Breast epithelium (tissue), 4 donors: ENCODE results near the gene BRME1. TPM values are rescaled to one million over a fixed set of nuclear protein-coding genes. Genes with fewer than 3 reads are reported as not detected.

Source experiments
- DNase-seq, 2 donors: peaks; one replicate each; pipeline ENCODE4 v3.0.0-alpha.2; 2019; ENCODE audit warnings: low spot score in 2 of 2
- H3K27ac ChIP-seq, 2 donors: fragments of 200-600 bp; sonication (generic) in 1 of 2; one replicate each; pipeline ENCODE4 v1.5.1; 2016 to 2019; ENCODE audit warnings: mild to moderate bottlenecking in 1 of 2
- H3K27me3 ChIP-seq, 2 donors: fragments of 200-600 bp; sonication (generic) in 1 of 2; one replicate each; pipeline versions ENCODE4 v1.5.1 to v1.6.0; 2017 to 2019; ENCODE audit warnings: control low read depth in 1 of 2, mild to moderate bottlenecking in 1 of 2
- H3K36me3 ChIP-seq: fragments of 200-600 bp; one replicate; pipeline ENCODE4 v1.5.1; 2019
- H3K4me1 ChIP-seq, 2 donors: fragments of 200-600 bp; sonication (generic); one replicate each; pipeline ENCODE4 v1.5.1; 2016 to 2019; ENCODE audit warnings: control low read depth in 1 of 2
- H3K4me3 ChIP-seq, 3 donors: fragments of 200-600 bp; sonication (generic); 1 replicate in 2 of 3; 2 replicates in 1 of 3; pipeline ENCODE4 v1.5.1; 2016 to 2019; ENCODE audit warnings: mild to moderate bottlenecking in 3 of 3, moderate library complexity in 2 of 3
- H3K9me3 ChIP-seq, 2 donors: fragments of 200-600 bp; sonication (generic) in 1 of 2; one replicate each; pipeline ENCODE4 v1.5.1; 2016 to 2019; ENCODE audit warnings: control low read depth in 1 of 2
- CTCF ChIP-seq, 3 donors: fragments of 450-650 bp; IDR thresholded peaks; one replicate each; pipeline ENCODE4 v1.5.1; 2016 to 2017; ENCODE audit warnings: antibody characterized with exemption in 3 of 3, mild to moderate bottlenecking in 3 of 3, moderate library complexity in 3 of 3
- POLR2A ChIP-seq: fragments of 450-650 bp; IDR thresholded peaks from one replicate; pipeline ENCODE4 v1.6.1; 2016; ENCODE audit warnings: antibody characterized with exemption, mild to moderate bottlenecking, moderate library complexity
- POLR2AphosphoS5 ChIP-seq, 3 donors: sonication (generic); formaldehyde crosslinking; IDR thresholded peaks; one replicate each; pipeline ENCODE4 v1.6.1; 2017; ENCODE audit warnings: antibody characterized with exemption in 3 of 3
- intact Hi-C: fragments of 100-400 bp; cut with DNase I; formaldehyde crosslinking; loops from one replicate; pipeline ENCODE4 v1.15.1; 2023; ENCODE audit warnings: low total_unique reads
- total RNA-seq, 3 donors: library from RNA; depleted of rRNA; stranded (reverse); fragments of >200 nt; gene quantifications; one replicate each; pipeline ENCODE4 v1.1.0, GENCODE V29; 2016

The BRME1 gene
- total RNA-seq, 3 donors from 2014 or later: 1.3 to 6.3 (median 1.6) TPM

GRCh38 chr19:13850910-13851733, 54.8 kb downstream of the BRME1 start:
- DNase-seq: peak; percentile 91 to 96
- TF ChIP-seq POLR2AphosphoS5 (IDR thresholded peaks at IDR 0.05): peak; percentile 85 to 95 (median 88)
- TF ChIP-seq CTCF (IDR thresholded peaks at IDR 0.05): no peak
- peak; percentile 20 for TF ChIP-seq POLR2A
- H3K27me3 ChIP-seq: no peaks in the 10 kb centered on the region
- no peaks in the 10 kb centered on the region for H3K36me3 ChIP-seq
- peak overlapping the region; percentile 30 to 59 (median 46) for H3K4me3 ChIP-seq
- no peaks in the 10 kb centered on the region for H3K9me3 ChIP-seq
- H3K4me1 ChIP-seq: peaks cover 16 to 18% of the 10 kb centered on the region in 2 donors
- peak overlapping the region; percentile 100 for H3K27ac ChIP-seq
- intact Hi-C loops: no loop called here

- peak in 1 of 3 donors; percentile 72 for TF ChIP-seq POLR2AphosphoS5 (IDR thresholded peaks at IDR 0.05)
- no peak for TF ChIP-seq POLR2A
- no peak for TF ChIP-seq CTCF (IDR thresholded peaks at IDR 0.05)
- H3K4me1 ChIP-seq: peaks cover 16 to 23% of the 10 kb centered on the region in 2 donors
- H3K9me3 ChIP-seq: no peaks in the 10 kb centered on the region
- DNase-seq: peak; percentile 79 to 86
- no peaks in the 10 kb centered on the region for H3K27me3 ChIP-seq
- peak overlapping the region; percentile 100 for H3K27ac ChIP-seq
- intact Hi-C loops: no loop called here
- H3K4me3 ChIP-seq: peak overlapping the region; percentile 30 to 59 (median 46)
- H3K36me3 ChIP-seq: no peaks in the 10 kb centered on the region
Observed at GRCh38 chr19:13849991-13850909, 55.7 kb downstream of the BRME1 start.

- intact Hi-C loops: no loop called here
- DNase-seq: peak in 1 of 2 donors; percentile 32
- Histone ChIP-seq H3K9me3 (no peaks in the 10 kb centered on the region), H3K4me3 (no peak overlapping the region), H3K27me3 (no peaks in the 10 kb centered on the region), H3K36me3 (no peaks in the 10 kb centered on the region), H3K4me1 (peaks cover 17 to 23% of the 10 kb centered on the region in 2 donors), H3K27ac (peak overlapping the region; percentile 100)
- TF ChIP-seq POLR2A (no peak), POLR2AphosphoS5 (IDR thresholded peaks at IDR 0.05) (no peak), CTCF (IDR thresholded peaks at IDR 0.05) (no peak)
Observed at GRCh38 chr19:13848798-13849676, 56.9 kb downstream of the BRME1 start.

GRCh38 chr19:13848340-13848677, 57.6 kb downstream of the BRME1 start:
- Histone ChIP-seq H3K27ac (peak overlapping the region; percentile 100), H3K4me3 (no peak overlapping the region), H3K36me3 (no peaks in the 10 kb centered on the region), H3K9me3 (no peaks in the 10 kb centered on the region), H3K27me3 (no peaks in the 10 kb centered on the region), H3K4me1 (peaks cover 22 to 28% of the 10 kb centered on the region in 2 donors)
- no peak for DNase-seq
- TF ChIP-seq POLR2AphosphoS5 (IDR thresholded peaks at IDR 0.05) (no peak), CTCF (IDR thresholded peaks at IDR 0.05) (no peak), POLR2A (no peak)
- intact Hi-C loops: no loop called here
